Large intestine (tissue), 12 donors: ENCODE data around the gene FAIM2. TPM values are rescaled to one million over a fixed set of nuclear protein-coding genes. Genes with fewer than 3 reads are reported as not detected.

Source experiments
- DNase-seq, 2 donors: peaks; one replicate each; pipeline versions ENCODE4 v3.0.0 to v3.0.0-alpha.2; 2013
- H3K27ac ChIP-seq: one replicate; pipeline ENCODE4 v1.5.1; 2013; ENCODE audit warnings: low read length
- H3K27me3 ChIP-seq: 2 replicates; pipeline ENCODE4 v1.6.1; 2013; ENCODE audit warnings: low read length; ENCODE audit not compliant: control insufficient read depth, insufficient read depth
- H3K36me3 ChIP-seq: 2 replicates; pipeline ENCODE4 v1.6.1; 2013; ENCODE audit warnings: low read length; ENCODE audit not compliant: control insufficient read depth, insufficient read depth
- H3K4me1 ChIP-seq: one replicate; pipeline ENCODE4 v1.6.1; 2013; ENCODE audit warnings: low read length; ENCODE audit not compliant: control insufficient read depth, insufficient read depth
- H3K4me3 ChIP-seq: one replicate; pipeline ENCODE4 v1.5.1; 2013; ENCODE audit warnings: low read length
- H3K9me3 ChIP-seq: one replicate; pipeline ENCODE4 v1.6.1; 2013; ENCODE audit warnings: mild to moderate bottlenecking, low read depth, low read length, moderate library complexity; ENCODE audit not compliant: control insufficient read depth
- WGBS: methylation state at CpG from one replicate; pipeline ENCODE4 v1.1.5; 2013; ENCODE audit warnings: low lambda C conversion rate; ENCODE audit not compliant: insufficient coverage; 5-methylcytosine and 5-hydroxymethylcytosine counted together
- long read RNA-seq, 11 donors: transcript quantifications; one replicate each; lab custom pipeline, GENCODE V29; 2026
- polyA plus RNA-seq: library from polyadenylated mRNA; unstranded; fragments of 120-200 nt; gene quantifications from one replicate; pipeline ENCODE4 v1.2.1, GENCODE V29; 2013

The FAIM2 gene
- polyA plus RNA-seq, result 8.9 TPM
- long read RNA-seq, donor 1, full-length matches to known transcripts, result 4 of 4 reads
- long read RNA-seq, donor 1, partial matches to known transcripts, result 0 of 4 reads
- long read RNA-seq, donor 1, other reads (novel, unspliced or antisense), result 0 of 4 reads
- long read RNA-seq, donor 2, full-length matches to known transcripts, result 7 of 7 reads
- long read RNA-seq, donor 2, partial matches to known transcripts, result 0 of 7 reads
- long read RNA-seq, donor 2, other reads (novel, unspliced or antisense), result 0 of 7 reads
- long read RNA-seq, donor 3, result 0 reads
- long read RNA-seq, donor 4, result 0 reads
- long read RNA-seq, donor 5, full-length matches to known transcripts, result 5 of 5 reads
- long read RNA-seq, donor 5, partial matches to known transcripts, result 0 of 5 reads
- long read RNA-seq, donor 5, other reads (novel, unspliced or antisense), result 0 of 5 reads
- long read RNA-seq, donor 6, full-length matches to known transcripts, result 6 of 6 reads
- long read RNA-seq, donor 6, partial matches to known transcripts, result 0 of 6 reads
- long read RNA-seq, donor 6, other reads (novel, unspliced or antisense), result 0 of 6 reads
- long read RNA-seq, donor 7, full-length matches to known transcripts, result 2 of 2 reads
- long read RNA-seq, donor 7, partial matches to known transcripts, result 0 of 2 reads
- long read RNA-seq, donor 7, other reads (novel, unspliced or antisense), result 0 of 2 reads
- long read RNA-seq, donor 8, full-length matches to known transcripts, result 5 of 5 reads
- long read RNA-seq, donor 8, partial matches to known transcripts, result 0 of 5 reads
- long read RNA-seq, donor 8, other reads (novel, unspliced or antisense), result 0 of 5 reads
- long read RNA-seq, donor 9, full-length matches to known transcripts, result 6 of 6 reads
- long read RNA-seq, donor 9, partial matches to known transcripts, result 0 of 6 reads
- long read RNA-seq, donor 9, other reads (novel, unspliced or antisense), result 0 of 6 reads
- long read RNA-seq, donor 10, full-length matches to known transcripts, result 1 of 1 reads
- long read RNA-seq, donor 10, partial matches to known transcripts, result 0 of 1 reads
- long read RNA-seq, donor 10, other reads (novel, unspliced or antisense), result 0 of 1 reads
- long read RNA-seq, donor 11, result 0 reads

GRCh38 chr12:49903700-49904423, at the start of gene FAIM2:
TSS of gene FAIM2 (minus strand) at chr12:49903900. CDS start at chr12:49903792, 108 bp downstream.
- H3K27ac ChIP-seq, result peak within 1 kb of the TSS; percentile 48
- no peaks in the 10 kb centered on the region for H3K4me1 ChIP-seq
- peak within 1 kb of the TSS; percentile 27 for H3K4me3 ChIP-seq
- no peaks in the 10 kb centered on the region for H3K36me3 ChIP-seq
- DNase-seq, result peak in 1 of 2 donors; percentile 27
- no CpG with 5 or more reads among the region's 56 CpGs for WGBS
- peaks cover 42% of the 10 kb centered on the region for H3K27me3 ChIP-seq
- no peaks in the 10 kb centered on the region for H3K9me3 ChIP-seq

DNA sequence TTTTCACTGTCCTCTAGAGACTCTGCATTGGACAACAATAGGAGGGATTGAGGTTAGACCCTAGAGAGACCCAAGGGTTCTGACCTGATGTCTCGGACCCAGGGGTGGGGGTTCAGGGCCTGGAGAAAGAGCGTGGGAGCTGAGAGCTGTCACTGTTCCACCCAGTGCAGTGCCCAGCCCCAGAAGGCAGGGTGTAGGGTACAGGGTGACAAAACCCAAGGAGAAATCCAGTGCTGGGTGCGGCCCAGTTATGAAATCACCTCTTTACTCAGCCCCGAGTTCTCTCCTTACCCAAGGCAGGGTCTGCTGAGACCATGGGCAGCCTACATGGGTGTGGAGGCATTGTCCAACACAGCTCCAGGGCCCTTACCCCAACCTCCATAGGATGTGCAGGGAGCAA, 49.5 kb upstream of the FAIM2 start:
- Histone ChIP-seq H3K27me3 (peaks cover 48% of the 10 kb centered on the region), H3K27ac (no peak overlapping the region), H3K4me1 (no peaks in the 10 kb centered on the region), H3K9me3 (peaks cover 5% of the 10 kb centered on the region), H3K36me3 (no peaks in the 10 kb centered on the region), H3K4me3 (no peak overlapping the region)
- 100% methylated on average over 1 of the region's 4 CpGs for WGBS
- no peak for DNase-seq

- no peak for DNase-seq
- no peak overlapping the region for H3K27ac ChIP-seq
These were observed 48.8 kb upstream of the FAIM2 start for GRCh38 chr12:49952391-49953055.

DNA sequence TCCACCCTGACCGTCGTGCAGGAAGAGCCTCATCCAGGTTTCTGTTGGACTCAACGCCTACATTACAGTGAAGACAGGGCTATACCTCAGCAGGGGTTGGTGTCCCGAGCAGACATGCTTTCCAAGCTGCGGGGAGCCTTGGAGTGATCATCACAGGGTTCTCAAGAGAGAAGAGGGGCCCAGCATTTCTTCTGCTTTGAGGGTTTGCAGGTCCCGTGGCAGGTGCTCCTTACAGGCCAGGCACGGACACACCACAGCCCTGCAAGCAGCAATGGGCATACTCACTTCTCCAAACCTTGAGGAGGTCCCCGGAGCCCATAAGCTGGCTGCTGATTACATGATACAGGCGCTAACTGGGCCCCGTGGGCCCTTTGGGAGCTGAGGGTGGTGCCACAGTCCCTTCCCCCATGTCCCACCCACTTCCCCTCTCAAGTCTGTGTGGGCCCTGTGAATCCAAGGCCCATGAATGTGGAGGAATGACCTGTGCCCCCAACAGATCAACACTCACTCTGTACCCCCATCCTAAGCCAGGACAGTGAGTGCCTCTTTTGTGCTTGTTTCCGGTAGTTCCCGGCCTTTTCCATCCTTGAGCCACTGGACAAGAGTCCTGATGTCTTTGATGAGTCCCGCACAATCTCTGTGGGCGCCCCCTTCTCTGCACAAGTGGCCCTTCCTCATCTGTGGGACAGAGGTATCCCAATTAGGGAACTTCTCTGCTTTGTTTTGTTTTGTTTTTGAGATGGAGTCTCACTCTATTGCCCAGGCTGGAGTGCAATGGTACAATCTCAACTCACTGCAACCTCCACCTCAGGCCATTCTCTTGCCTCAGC, 47.9 kb upstream of the FAIM2 start:
- peaks cover 5% of the 10 kb centered on the region for H3K9me3 ChIP-seq
- H3K36me3 ChIP-seq, result no peaks in the 10 kb centered on the region
- no CpG with 5 or more reads among the region's 14 CpGs for WGBS
- H3K4me3 ChIP-seq, result no peak overlapping the region
- peaks cover 33% of the 10 kb centered on the region for H3K27me3 ChIP-seq
- H3K4me1 ChIP-seq, result peaks cover under 1% of the 10 kb centered on the region
- no peak overlapping the region for H3K27ac ChIP-seq
- DNase-seq, result no peak

More at GRCh38 chr12:49952391-49953055, 48.8 kb upstream of the FAIM2 start:
- Histone ChIP-seq H3K9me3 (peaks cover 5% of the 10 kb centered on the region), H3K36me3 (no peaks in the 10 kb centered on the region), H3K4me3 (no peak overlapping the region), H3K27me3 (peaks cover 42% of the 10 kb centered on the region), H3K4me1 (no peaks in the 10 kb centered on the region)
- WGBS, result no CpG with 5 or more reads among the region's 1 CpG

- H3K36me3 ChIP-seq, result no peaks in the 10 kb centered on the region
- DNase-seq, result no peak
- H3K9me3 ChIP-seq, result peaks cover 4% of the 10 kb centered on the region
- no peak within 1 kb of the TSS for H3K4me3 ChIP-seq
- no peak within 1 kb of the TSS for H3K27ac ChIP-seq
- WGBS, result no CpG with 5 or more reads among the region's 32 CpGs
- H3K27me3 ChIP-seq, result peaks cover 22% of the 10 kb centered on the region
- H3K4me1 ChIP-seq, result peaks cover 11% of the 10 kb centered on the region
These were observed 46.9 kb upstream of the FAIM2 start, which contains the start of gene AQP2 for GRCh38 chr12:49950273-49951251. TSS of gene AQP2 (plus strand) at chr12:49950737. CDS start at chr12:49950831, 94 bp downstream.

DNA sequence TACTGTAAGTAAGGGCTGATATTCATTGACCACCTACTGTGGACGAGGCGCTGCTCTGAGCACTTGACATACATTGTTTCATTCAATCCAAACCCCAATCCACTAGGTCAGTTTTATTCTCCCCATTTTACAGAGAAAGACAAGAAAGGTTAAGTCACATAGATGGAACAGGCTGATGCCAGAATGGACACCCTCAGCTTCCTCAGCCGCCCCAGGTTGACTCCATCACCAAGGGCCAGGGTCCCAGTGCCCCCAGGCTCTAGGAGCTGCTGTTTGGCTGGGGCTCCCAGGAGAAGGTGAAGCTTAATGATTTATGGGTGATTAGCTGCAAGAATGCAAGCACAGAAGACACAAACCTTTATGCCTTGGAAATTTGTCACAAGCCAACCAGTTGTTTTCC, 46.2 kb upstream of the FAIM2 start:
- no CpG with 5 or more reads among the region's 3 CpGs for WGBS
- no peak overlapping the region for H3K4me3 ChIP-seq
- H3K9me3 ChIP-seq, result no peaks in the 10 kb centered on the region
- H3K27ac ChIP-seq, result no peak overlapping the region
- H3K4me1 ChIP-seq, result peaks cover 14% of the 10 kb centered on the region
- DNase-seq, result no peak
- H3K36me3 ChIP-seq, result no peaks in the 10 kb centered on the region
- H3K27me3 ChIP-seq, result peaks cover 16% of the 10 kb centered on the region

DNA sequence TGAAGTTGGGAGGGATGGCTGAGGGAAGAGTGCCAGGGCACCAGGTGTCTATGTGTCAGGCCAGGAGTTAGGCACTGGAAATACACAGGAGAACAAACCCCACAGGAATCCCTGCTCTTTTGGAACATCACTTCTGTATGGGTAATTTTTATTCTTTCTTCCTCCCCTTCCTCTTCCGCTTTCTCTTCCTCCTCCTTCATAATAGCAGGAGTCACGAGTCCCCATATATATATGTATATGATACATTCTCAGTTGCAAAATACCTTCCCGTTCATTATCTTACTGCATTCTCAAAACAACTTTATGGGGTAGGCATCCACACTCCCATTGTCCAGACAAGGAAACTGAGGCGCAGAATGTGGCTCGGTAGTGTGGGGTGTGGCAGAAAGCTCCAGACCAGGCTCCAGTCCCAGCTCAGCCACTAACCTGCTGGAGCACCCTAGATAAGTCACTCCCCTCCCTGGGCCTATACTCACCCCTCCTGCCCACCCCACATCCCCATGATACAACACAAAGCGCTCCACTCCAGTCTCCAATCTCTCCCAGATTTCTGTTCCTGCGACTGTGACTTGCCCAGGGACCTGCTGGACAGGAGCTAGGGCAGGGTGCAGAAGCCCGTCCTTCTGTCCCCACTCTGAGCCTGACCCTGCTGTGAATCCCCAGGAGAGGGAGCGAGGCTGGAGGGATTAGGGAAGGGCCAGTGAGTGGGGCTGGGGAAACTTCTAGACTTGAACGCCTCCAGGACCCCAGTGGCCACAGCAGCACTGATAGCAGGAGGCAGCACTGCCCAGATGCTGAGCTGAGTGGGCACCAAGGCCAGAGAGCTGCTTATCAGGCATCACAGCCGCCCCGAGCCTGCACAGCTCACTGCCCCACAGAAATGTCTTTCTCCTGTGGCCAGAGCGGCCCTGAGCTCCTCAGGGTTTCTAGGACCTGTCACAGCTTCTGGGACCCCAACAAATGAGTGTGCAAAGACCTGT, 45.5 kb upstream of the FAIM2 start:
- H3K27me3 ChIP-seq, result peaks cover 9% of the 10 kb centered on the region
- no peak for DNase-seq
- H3K4me3 ChIP-seq, result no peak overlapping the region
- no peak overlapping the region for H3K27ac ChIP-seq
- no peaks in the 10 kb centered on the region for H3K9me3 ChIP-seq
- peaks cover 16% of the 10 kb centered on the region for H3K4me1 ChIP-seq
- 100% methylated on average over 1 of the region's 13 CpGs for WGBS
- H3K36me3 ChIP-seq, result no peaks in the 10 kb centered on the region
